NCI-H1436 treated with DMSO at 0.1 percent for 48 hours (cell line): ENCODE measurements around the gene DPP9.
"Not testable (repeated sequence)": the region's sequence is repeated elsewhere in the genome, so short reads cannot be mapped to it uniquely, and the experiment has no call there.

Experiments
- DNase-seq: peaks from one replicate; lab custom pipeline; 2025; lab: John Stamatoyannopoulos, UW

Gene DPP9

GRCh38 chr19:4723595-4724514 is at the start of gene DPP9:
TSS of gene DPP9 (minus strand) at chr19:4723842. CDS start at chr19:4719906, 3,936 bp downstream.
- peak; percentile 95 for DNase-seq

- no peak for DNase-seq
Measured at GRCh38 chr19:4773047-4773640, 49.5 kb upstream of the DPP9 start.

- DNase-seq = no peak
Measured at GRCh38 chr19:4772566-4772965, 48.9 kb upstream of the DPP9 start.

- peak; percentile 82 for DNase-seq
Measured at GRCh38 chr19:4768934-4769777, 45.5 kb upstream of the DPP9 start.

- DNase-seq = no peak
Measured at GRCh38 chr19:4764393-4764660, 40.7 kb upstream of the DPP9 start.

GRCh38 chr19:4763021-4763420 is 39.4 kb upstream of the DPP9 start:
- no peak for DNase-seq

- DNase-seq = no peak
Measured at GRCh38 chr19:4760285-4760650, 36.6 kb upstream of the DPP9 start.

GRCh38 chr19:4759388-4760284 is 36.0 kb upstream of the DPP9 start:
- peak; percentile 96 for DNase-seq

- no peak for DNase-seq
Measured at GRCh38 chr19:4758659-4759058, 35.0 kb upstream of the DPP9 start.

- no peak for DNase-seq
Measured at GRCh38 chr19:4758082-4758481, 34.4 kb upstream of the DPP9 start.

GRCh38 chr19:4755459-4755858 is 31.8 kb upstream of the DPP9 start:
- DNase-seq = no peak

GRCh38 chr19:4754248-4754647 is 30.6 kb upstream of the DPP9 start:
- DNase-seq = no peak

- no peak for DNase-seq
Measured at GRCh38 chr19:4749870-4750590, 26.4 kb upstream of the DPP9 start.

- no peak for DNase-seq
Measured at GRCh38 chr19:4748589-4748988, 24.9 kb upstream of the DPP9 start.

GRCh38 chr19:4748185-4748584 is 24.5 kb upstream of the DPP9 start:
- no peak for DNase-seq

GRCh38 chr19:4745986-4746385 is 22.3 kb upstream of the DPP9 start:
- no peak for DNase-seq

- DNase-seq = not testable (repeated sequence)
Measured at GRCh38 chr19:4745175-4745574, 21.5 kb upstream of the DPP9 start.

GRCh38 chr19:4744451-4745174 is 21.0 kb upstream of the DPP9 start:
- no peak for DNase-seq

GRCh38 chr19:4742723-4743646 is 19.3 kb upstream of the DPP9 start:
- peak; percentile 92 for DNase-seq
